T-helper 2 cell treated with Interferon-gamma antibody and Interleukin-4, amounts not matched to agents 5 μg/mL and 100 μg/mL, for 36 hours (primary cell): ENCODE measurements around the gene CSRNP3.

Experiments
- DNase-seq: peaks from one replicate; pipeline ENCODE4 v3.0.0; 2021; ENCODE audit warnings: low spot score
- H3K27ac Mint-ChIP-seq: one replicate; pipeline ENCODE4 v1.8.0; 2021; ENCODE audit warnings: mild to moderate bottlenecking, mixed read lengths
- H3K27me3 Mint-ChIP-seq: one replicate; pipeline ENCODE4 v1.8.0; 2021; ENCODE audit warnings: low read depth, mixed read lengths
- H3K36me3 Mint-ChIP-seq: one replicate; pipeline ENCODE4 v1.8.0; 2021; ENCODE audit warnings: low read depth, mixed read lengths
- H3K4me1 Mint-ChIP-seq: one replicate; pipeline ENCODE4 v1.8.0; 2021; ENCODE audit warnings: low read depth, mixed read lengths
- H3K4me3 Mint-ChIP-seq: one replicate; pipeline ENCODE4 v1.8.0; 2022; ENCODE audit warnings: mild to moderate bottlenecking, moderate library complexity, mixed read lengths
- H3K9me3 Mint-ChIP-seq: one replicate; pipeline ENCODE4 v1.8.0; 2021; ENCODE audit warnings: mixed read lengths

CSRNP3 gene

GRCh38 chr2:165452327-165452726 lies 17.2 kb upstream of the CSRNP3 start:
- no peak overlapping the region for H3K27ac Mint-ChIP-seq
- no peaks in the 10 kb centered on the region for H3K4me1 Mint-ChIP-seq
- no peak for DNase-seq
- no peak overlapping the region for H3K4me3 Mint-ChIP-seq
- no peaks in the 10 kb centered on the region for H3K9me3 Mint-ChIP-seq
- H3K36me3 Mint-ChIP-seq, result no peaks in the 10 kb centered on the region
- no peaks in the 10 kb centered on the region for H3K27me3 Mint-ChIP-seq

- Mint-ChIP-seq H3K4me1 (no peaks in the 10 kb centered on the region), H3K27me3 (no peaks in the 10 kb centered on the region), H3K27ac (no peak overlapping the region), H3K4me3 (no peak overlapping the region), H3K36me3 (no peaks in the 10 kb centered on the region), H3K9me3 (no peaks in the 10 kb centered on the region)
- no peak for DNase-seq
Measured at GRCh38 chr2:165453561-165454094, 15.9 kb upstream of the CSRNP3 start.

GRCh38 chr2:165454905-165455304 lies 14.6 kb upstream of the CSRNP3 start:
- no peaks in the 10 kb centered on the region for H3K27me3 Mint-ChIP-seq
- no peaks in the 10 kb centered on the region for H3K36me3 Mint-ChIP-seq
- no peak overlapping the region for H3K27ac Mint-ChIP-seq
- DNase-seq, result no peak
- H3K4me3 Mint-ChIP-seq, result no peak overlapping the region
- no peaks in the 10 kb centered on the region for H3K4me1 Mint-ChIP-seq
- H3K9me3 Mint-ChIP-seq, result no peaks in the 10 kb centered on the region

- H3K4me3 Mint-ChIP-seq, result no peak overlapping the region
- no peak overlapping the region for H3K27ac Mint-ChIP-seq
- no peak for DNase-seq
- no peaks in the 10 kb centered on the region for H3K27me3 Mint-ChIP-seq
- H3K9me3 Mint-ChIP-seq, result no peaks in the 10 kb centered on the region
- H3K4me1 Mint-ChIP-seq, result no peaks in the 10 kb centered on the region
- no peaks in the 10 kb centered on the region for H3K36me3 Mint-ChIP-seq
Measured at GRCh38 chr2:165456027-165456426, 13.5 kb upstream of the CSRNP3 start.

- no peaks in the 10 kb centered on the region for H3K36me3 Mint-ChIP-seq
- no peak overlapping the region for H3K4me3 Mint-ChIP-seq
- H3K4me1 Mint-ChIP-seq, result no peaks in the 10 kb centered on the region
- no peak for DNase-seq
- no peaks in the 10 kb centered on the region for H3K27me3 Mint-ChIP-seq
- H3K9me3 Mint-ChIP-seq, result no peaks in the 10 kb centered on the region
- no peak overlapping the region for H3K27ac Mint-ChIP-seq
Measured at GRCh38 chr2:165462443-165462842, 7.1 kb upstream of the CSRNP3 start.

GRCh38 chr2:165466386-165466785 lies 3.1 kb upstream of the CSRNP3 start:
- Mint-ChIP-seq H3K27me3 (no peaks in the 10 kb centered on the region), H3K27ac (no peak overlapping the region), H3K9me3 (no peaks in the 10 kb centered on the region), H3K4me3 (no peak overlapping the region), H3K36me3 (no peaks in the 10 kb centered on the region), H3K4me1 (no peaks in the 10 kb centered on the region)
- DNase-seq, result no peak

- H3K9me3 Mint-ChIP-seq, result no peaks in the 10 kb centered on the region
- H3K4me3 Mint-ChIP-seq, result no peak overlapping the region
- no peak for DNase-seq
- no peaks in the 10 kb centered on the region for H3K36me3 Mint-ChIP-seq
- H3K27me3 Mint-ChIP-seq, result no peaks in the 10 kb centered on the region
- no peaks in the 10 kb centered on the region for H3K4me1 Mint-ChIP-seq
- H3K27ac Mint-ChIP-seq, result no peak overlapping the region
Measured at GRCh38 chr2:165467921-165468320, 1.6 kb upstream of the CSRNP3 start.

- Mint-ChIP-seq H3K9me3 (no peaks in the 10 kb centered on the region), H3K4me3 (no peak overlapping the region)
Measured at GRCh38 chr2:165470361-165470760, 863 bp downstream of the CSRNP3 start.

GRCh38 chr2:165471349-165471950 lies 2.0 kb downstream of the CSRNP3 start:
- no peaks in the 10 kb centered on the region for H3K27me3 Mint-ChIP-seq
- H3K9me3 Mint-ChIP-seq, result no peaks in the 10 kb centered on the region
- no peak for DNase-seq
- no peak overlapping the region for H3K27ac Mint-ChIP-seq
- H3K36me3 Mint-ChIP-seq, result no peaks in the 10 kb centered on the region
- H3K4me1 Mint-ChIP-seq, result no peaks in the 10 kb centered on the region
- H3K4me3 Mint-ChIP-seq, result no peak overlapping the region

More at GRCh38 chr2:165470361-165470760, 863 bp downstream of the CSRNP3 start:
- no peak for DNase-seq
- H3K36me3 Mint-ChIP-seq, result no peaks in the 10 kb centered on the region
- H3K27ac Mint-ChIP-seq, result no peak overlapping the region
- H3K4me1 Mint-ChIP-seq, result no peaks in the 10 kb centered on the region
- H3K27me3 Mint-ChIP-seq, result no peaks in the 10 kb centered on the region

- Mint-ChIP-seq H3K4me3 (no peak overlapping the region), H3K27ac (no peak overlapping the region), H3K36me3 (no peaks in the 10 kb centered on the region), H3K27me3 (no peaks in the 10 kb centered on the region), H3K9me3 (no peaks in the 10 kb centered on the region), H3K4me1 (no peaks in the 10 kb centered on the region)
- DNase-seq, result no peak
Measured at GRCh38 chr2:165472922-165473321, 3.4 kb downstream of the CSRNP3 start.

- Mint-ChIP-seq H3K36me3 (no peaks in the 10 kb centered on the region), H3K9me3 (no peaks in the 10 kb centered on the region), H3K27ac (no peak overlapping the region), H3K4me3 (no peak overlapping the region), H3K4me1 (no peaks in the 10 kb centered on the region), H3K27me3 (no peaks in the 10 kb centered on the region)
- DNase-seq, result no peak
Measured at GRCh38 chr2:165474619-165475276, 5.2 kb downstream of the CSRNP3 start.

- H3K27ac Mint-ChIP-seq, result no peak overlapping the region
- no peak for DNase-seq
- H3K4me1 Mint-ChIP-seq, result no peaks in the 10 kb centered on the region
- H3K4me3 Mint-ChIP-seq, result no peak overlapping the region
- no peaks in the 10 kb centered on the region for H3K9me3 Mint-ChIP-seq
- no peaks in the 10 kb centered on the region for H3K27me3 Mint-ChIP-seq
- no peaks in the 10 kb centered on the region for H3K36me3 Mint-ChIP-seq
Measured at GRCh38 chr2:165475277-165476004, 5.9 kb downstream of the CSRNP3 start.

- Mint-ChIP-seq H3K9me3 (no peaks in the 10 kb centered on the region), H3K27ac (no peak overlapping the region), H3K27me3 (no peaks in the 10 kb centered on the region), H3K4me1 (no peaks in the 10 kb centered on the region), H3K36me3 (no peaks in the 10 kb centered on the region), H3K4me3 (no peak overlapping the region)
- DNase-seq, result no peak
Measured at GRCh38 chr2:165479856-165480255, 10.4 kb downstream of the CSRNP3 start.

GRCh38 chr2:165494573-165494972 lies 25.1 kb downstream of the CSRNP3 start:
- Mint-ChIP-seq H3K4me3 (no peak overlapping the region), H3K27ac (no peak overlapping the region), H3K36me3 (no peaks in the 10 kb centered on the region), H3K27me3 (no peaks in the 10 kb centered on the region), H3K4me1 (no peaks in the 10 kb centered on the region), H3K9me3 (no peaks in the 10 kb centered on the region)
- DNase-seq, result no peak
